ENCODE measurements around the gene ITGB2.

DNA sequence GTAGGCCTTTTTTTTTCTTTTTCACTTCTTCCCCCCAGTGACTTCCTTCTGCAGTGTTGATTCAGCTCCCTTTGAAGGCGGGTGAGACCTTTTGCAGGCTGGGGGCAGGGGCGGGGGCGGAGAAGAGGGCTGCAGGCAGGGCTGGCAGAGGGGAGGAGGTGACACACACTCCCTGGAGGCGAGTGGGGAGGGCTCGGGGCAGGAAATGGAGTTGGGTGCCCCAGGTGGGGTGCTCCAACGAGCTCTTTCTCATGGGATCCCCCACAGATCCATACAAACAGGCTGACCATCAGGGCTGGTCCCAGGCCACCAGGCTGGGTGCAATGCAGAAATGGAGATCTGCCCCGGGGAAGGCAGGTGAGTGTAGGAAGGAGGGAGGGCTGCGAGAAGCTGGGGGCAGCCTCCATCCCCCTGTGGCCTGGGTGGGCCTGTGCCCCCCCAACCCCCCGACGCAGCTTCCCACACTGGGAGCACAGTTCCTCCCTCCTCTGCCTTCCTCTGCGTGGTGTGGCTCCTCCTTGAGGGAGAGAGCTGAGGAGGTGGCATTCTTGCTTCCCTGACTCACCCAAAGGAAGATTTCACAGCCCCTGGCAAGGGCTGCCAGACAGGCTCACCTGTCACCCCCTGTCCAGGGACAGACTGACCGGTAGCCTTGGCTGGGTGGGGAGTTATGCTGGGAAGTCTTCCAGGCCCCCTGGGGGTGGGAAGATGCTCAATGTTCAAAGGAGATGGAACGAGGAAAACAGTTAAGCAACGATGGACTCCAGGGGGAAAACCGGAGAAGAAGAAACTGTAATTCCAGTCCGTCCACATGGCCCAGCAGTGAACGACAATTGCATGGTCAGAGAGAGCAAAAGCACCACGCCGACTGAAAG lies 7.1 kb upstream of the ITGB2 start:
- TF ChIP-seq, protein P1, sequence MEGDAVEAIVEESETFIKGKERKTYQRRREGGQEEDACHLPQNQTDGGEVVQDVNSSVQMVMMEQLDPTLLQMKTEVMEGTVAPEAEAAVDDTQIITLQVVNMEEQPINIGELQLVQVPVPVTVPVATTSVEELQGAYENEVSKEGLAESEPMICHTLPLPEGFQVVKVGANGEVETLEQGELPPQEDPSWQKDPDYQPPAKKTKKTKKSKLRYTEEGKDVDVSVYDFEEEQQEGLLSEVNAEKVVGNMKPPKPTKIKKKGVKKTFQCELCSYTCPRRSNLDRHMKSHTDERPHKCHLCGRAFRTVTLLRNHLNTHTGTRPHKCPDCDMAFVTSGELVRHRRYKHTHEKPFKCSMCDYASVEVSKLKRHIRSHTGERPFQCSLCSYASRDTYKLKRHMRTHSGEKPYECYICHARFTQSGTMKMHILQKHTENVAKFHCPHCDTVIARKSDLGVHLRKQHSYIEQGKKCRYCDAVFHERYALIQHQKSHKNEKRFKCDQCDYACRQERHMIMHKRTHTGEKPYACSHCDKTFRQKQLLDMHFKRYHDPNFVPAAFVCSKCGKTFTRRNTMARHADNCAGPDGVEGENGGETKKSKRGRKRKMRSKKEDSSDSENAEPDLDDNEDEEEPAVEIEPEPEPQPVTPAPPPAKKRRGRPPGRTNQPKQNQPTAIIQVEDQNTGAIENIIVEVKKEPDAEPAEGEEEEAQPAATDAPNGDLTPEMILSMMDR (IDR thresholded peaks at IDR 0.05; ENCODE audit: low read length), result no peak
- TF ChIP-seq EZH2 (IDR thresholded peaks at IDR 0.05; ENCODE audit: borderline replicate concordance, low read length), result no peak

Measured in OCI-LY1 (cell line).